ENCODE measurements around the gene SH2D4B.

SH2D4B gene

GRCh38 chr10:80519936-80520650 is 17.6 kb upstream of the SH2D4B start:
- H3K4me1 ChIP-seq (ENCODE audit: insufficient read depth, low read length), result no peaks in the 10 kb centered on the region
- H3K36me3 ChIP-seq (ENCODE audit: insufficient read depth, low read depth, low read length), result peaks cover 35% of the 10 kb centered on the region
- H3K9ac ChIP-seq (ENCODE audit: low read depth, low read length), result no peak overlapping the region
- H3K27me3 ChIP-seq (ENCODE audit: insufficient read depth, low read length), result no peaks in the 10 kb centered on the region
- no peak overlapping the region for H3K27ac ChIP-seq (ENCODE audit: low read length)
- no peaks in the 10 kb centered on the region for H3K9me3 ChIP-seq (ENCODE audit: insufficient read depth, low read depth, low read length)
- H3K4me3 ChIP-seq (ENCODE audit: low read length), result no peak overlapping the region

- Histone ChIP-seq H3K9ac (ENCODE audit: low read depth, low read length) (no peak overlapping the region), H3K9me3 (ENCODE audit: insufficient read depth, low read depth, low read length) (no peaks in the 10 kb centered on the region), H3K36me3 (ENCODE audit: insufficient read depth, low read depth, low read length) (peaks cover 30% of the 10 kb centered on the region), H3K4me3 (ENCODE audit: low read length) (no peak overlapping the region), H3K27me3 (ENCODE audit: insufficient read depth, low read length) (no peaks in the 10 kb centered on the region), H3K4me1 (ENCODE audit: insufficient read depth, low read length) (no peaks in the 10 kb centered on the region), H3K27ac (ENCODE audit: low read length) (no peak overlapping the region)
Measured at GRCh38 chr10:80520661-80521470, 16.8 kb upstream of the SH2D4B start.

DNA sequence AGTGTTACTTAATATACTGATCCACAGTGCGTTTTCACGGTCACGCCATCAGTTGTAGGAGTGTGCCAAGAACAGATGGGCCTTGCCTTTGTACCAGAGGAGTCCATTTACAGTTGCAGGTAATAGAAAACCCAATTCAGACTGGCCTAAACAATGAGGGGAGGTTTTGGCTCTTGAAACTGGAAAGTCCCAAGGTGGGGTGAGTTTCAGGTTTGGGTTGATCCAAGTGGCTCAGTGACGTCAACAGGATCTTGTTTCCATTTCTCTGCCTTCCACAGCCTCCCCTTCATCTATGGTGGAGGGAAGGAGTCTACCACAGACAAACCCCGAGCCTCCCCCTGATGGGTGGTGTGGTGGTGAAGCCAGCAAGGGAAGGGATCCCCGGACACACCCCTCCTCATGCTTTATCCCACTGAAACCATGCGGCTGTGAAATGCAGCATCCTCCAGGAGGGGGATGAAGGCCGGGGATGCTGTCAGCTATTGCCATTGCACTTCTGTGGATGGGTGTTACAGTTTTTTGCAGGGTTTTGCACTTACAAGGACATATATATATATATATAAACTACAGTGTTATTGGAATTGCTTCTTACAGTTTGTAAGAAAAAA is 14.8 kb upstream of the SH2D4B start:
- Histone ChIP-seq H3K27ac (ENCODE audit: low read length) (no peak overlapping the region), H3K4me3 (ENCODE audit: low read length) (no peak overlapping the region), H3K9ac (ENCODE audit: low read depth, low read length) (no peak overlapping the region), H3K36me3 (ENCODE audit: insufficient read depth, low read depth, low read length) (peaks cover 12% of the 10 kb centered on the region), H3K4me1 (ENCODE audit: insufficient read depth, low read length) (no peaks in the 10 kb centered on the region), H3K9me3 (ENCODE audit: insufficient read depth, low read depth, low read length) (no peaks in the 10 kb centered on the region), H3K27me3 (ENCODE audit: insufficient read depth, low read length) (no peaks in the 10 kb centered on the region)

DNA sequence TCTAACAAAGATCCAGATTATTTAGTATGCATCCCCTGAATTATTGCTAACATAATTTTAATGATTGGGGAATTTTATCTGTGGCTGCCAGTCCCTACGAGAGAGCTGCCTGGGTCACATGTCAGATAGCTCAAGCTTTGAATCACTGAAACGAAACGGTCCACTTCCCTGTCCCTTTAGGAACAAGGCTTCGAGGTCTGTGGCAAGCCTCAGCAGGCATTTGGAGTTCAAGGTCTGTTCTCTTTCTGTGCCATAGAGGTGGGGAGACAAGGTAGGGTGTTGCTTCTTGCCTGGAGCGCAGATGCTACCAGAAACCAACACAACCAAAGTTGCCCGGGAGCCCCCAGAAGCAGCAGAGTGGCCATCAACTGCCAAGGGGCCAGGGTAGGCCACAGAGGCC is 13.9 kb upstream of the SH2D4B start:
- H3K9ac ChIP-seq (ENCODE audit: low read depth, low read length), result no peak overlapping the region
- no peaks in the 10 kb centered on the region for H3K27me3 ChIP-seq (ENCODE audit: insufficient read depth, low read length)
- no peak overlapping the region for H3K27ac ChIP-seq (ENCODE audit: low read length)
- peaks cover 3% of the 10 kb centered on the region; the same call in 1 of the 2 replicates for H3K36me3 ChIP-seq (ENCODE audit: insufficient read depth, low read depth, low read length)
- no peak overlapping the region for H3K4me3 ChIP-seq (ENCODE audit: low read length)
- no peaks in the 10 kb centered on the region for H3K4me1 ChIP-seq (ENCODE audit: insufficient read depth, low read length)
- no peaks in the 10 kb centered on the region for H3K9me3 ChIP-seq (ENCODE audit: insufficient read depth, low read depth, low read length)

GRCh38 chr10:80524190-80524909 is 13.4 kb upstream of the SH2D4B start:
- H3K9ac ChIP-seq (ENCODE audit: low read depth, low read length), result no peak overlapping the region
- H3K9me3 ChIP-seq (ENCODE audit: insufficient read depth, low read depth, low read length), result no peaks in the 10 kb centered on the region
- H3K4me1 ChIP-seq (ENCODE audit: insufficient read depth, low read length), result no peaks in the 10 kb centered on the region
- H3K36me3 ChIP-seq (ENCODE audit: insufficient read depth, low read depth, low read length), result no peaks in the 10 kb centered on the region
- H3K27me3 ChIP-seq (ENCODE audit: insufficient read depth, low read length), result no peaks in the 10 kb centered on the region
- no peak overlapping the region for H3K27ac ChIP-seq (ENCODE audit: low read length)
- H3K4me3 ChIP-seq (ENCODE audit: low read length), result no peak overlapping the region

DNA sequence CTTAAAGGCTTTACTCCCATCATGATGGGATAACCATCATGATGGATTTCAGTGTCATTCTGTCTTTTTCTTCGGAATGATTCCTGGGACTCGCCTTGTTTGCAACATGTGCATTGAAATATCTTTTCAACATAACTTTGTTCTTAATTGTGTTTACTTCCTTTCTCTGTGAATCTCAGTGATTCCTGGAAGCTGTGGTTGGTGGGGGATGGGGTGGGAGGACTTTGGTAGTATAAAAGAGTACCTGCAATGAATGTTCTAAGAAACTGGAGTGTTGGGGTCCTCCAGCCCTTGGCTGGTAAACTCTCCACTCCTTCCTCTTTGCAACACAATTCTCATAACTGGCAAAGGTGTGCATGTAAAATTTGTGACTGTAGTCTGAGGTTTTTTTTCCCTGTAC is 11.5 kb upstream of the SH2D4B start:
- H3K27ac ChIP-seq (ENCODE audit: low read length), result no peak overlapping the region
- no peaks in the 10 kb centered on the region for H3K36me3 ChIP-seq (ENCODE audit: insufficient read depth, low read depth, low read length)
- no peaks in the 10 kb centered on the region for H3K27me3 ChIP-seq (ENCODE audit: insufficient read depth, low read length)
- H3K4me1 ChIP-seq (ENCODE audit: insufficient read depth, low read length), result peaks cover 5% of the 10 kb centered on the region
- H3K9ac ChIP-seq (ENCODE audit: low read depth, low read length), result no peak overlapping the region
- no peak overlapping the region for H3K4me3 ChIP-seq (ENCODE audit: low read length)
- H3K9me3 ChIP-seq (ENCODE audit: insufficient read depth, low read depth, low read length), result no peaks in the 10 kb centered on the region

GRCh38 chr10:80526742-80527141 is 11.0 kb upstream of the SH2D4B start:
- peaks cover 5% of the 10 kb centered on the region for H3K4me1 ChIP-seq (ENCODE audit: insufficient read depth, low read length)
- H3K4me3 ChIP-seq (ENCODE audit: low read length), result no peak overlapping the region
- no peaks in the 10 kb centered on the region for H3K27me3 ChIP-seq (ENCODE audit: insufficient read depth, low read length)
- H3K9me3 ChIP-seq (ENCODE audit: insufficient read depth, low read depth, low read length), result no peaks in the 10 kb centered on the region
- H3K9ac ChIP-seq (ENCODE audit: low read depth, low read length), result no peak overlapping the region
- no peaks in the 10 kb centered on the region for H3K36me3 ChIP-seq (ENCODE audit: insufficient read depth, low read depth, low read length)
- H3K27ac ChIP-seq (ENCODE audit: low read length), result no peak overlapping the region

- Histone ChIP-seq H3K27ac (ENCODE audit: low read length) (no peak overlapping the region), H3K36me3 (ENCODE audit: insufficient read depth, low read depth, low read length) (no peaks in the 10 kb centered on the region), H3K9me3 (ENCODE audit: insufficient read depth, low read depth, low read length) (no peaks in the 10 kb centered on the region), H3K4me3 (ENCODE audit: low read length) (no peak overlapping the region), H3K4me1 (ENCODE audit: insufficient read depth, low read length) (peaks cover 5% of the 10 kb centered on the region), H3K9ac (ENCODE audit: low read depth, low read length) (no peak overlapping the region), H3K27me3 (ENCODE audit: insufficient read depth, low read length) (no peaks in the 10 kb centered on the region)
Measured at GRCh38 chr10:80528185-80528700, 9.5 kb upstream of the SH2D4B start.

GRCh38 chr10:80528901-80529300 is 8.8 kb upstream of the SH2D4B start:
- Histone ChIP-seq H3K27me3 (ENCODE audit: insufficient read depth, low read length) (no peaks in the 10 kb centered on the region), H3K9me3 (ENCODE audit: insufficient read depth, low read depth, low read length) (no peaks in the 10 kb centered on the region), H3K27ac (ENCODE audit: low read length) (no peak overlapping the region), H3K9ac (ENCODE audit: low read depth, low read length) (no peak overlapping the region), H3K4me3 (ENCODE audit: low read length) (no peak overlapping the region), H3K4me1 (ENCODE audit: insufficient read depth, low read length) (peaks cover 5% of the 10 kb centered on the region), H3K36me3 (ENCODE audit: insufficient read depth, low read depth, low read length) (no peaks in the 10 kb centered on the region)

- Histone ChIP-seq H3K36me3 (ENCODE audit: insufficient read depth, low read depth, low read length) (no peaks in the 10 kb centered on the region), H3K27me3 (ENCODE audit: insufficient read depth, low read length) (no peaks in the 10 kb centered on the region), H3K4me3 (ENCODE audit: low read length) (no peak overlapping the region), H3K9ac (ENCODE audit: low read depth, low read length) (no peak overlapping the region), H3K27ac (ENCODE audit: low read length) (no peak overlapping the region), H3K4me1 (ENCODE audit: insufficient read depth, low read length) (peaks cover 5% of the 10 kb centered on the region), H3K9me3 (ENCODE audit: insufficient read depth, low read depth, low read length) (no peaks in the 10 kb centered on the region)
Measured at GRCh38 chr10:80529604-80530003, 8.1 kb upstream of the SH2D4B start.

- H3K4me1 ChIP-seq (ENCODE audit: insufficient read depth, low read length), result peaks cover 5% of the 10 kb centered on the region
- H3K9ac ChIP-seq (ENCODE audit: low read depth, low read length), result no peak overlapping the region; the same call in 1 of the 2 replicates
- H3K4me3 ChIP-seq (ENCODE audit: low read length), result no peak overlapping the region
- no peaks in the 10 kb centered on the region for H3K9me3 ChIP-seq (ENCODE audit: insufficient read depth, low read depth, low read length)
- no peak overlapping the region for H3K27ac ChIP-seq (ENCODE audit: low read length)
- H3K36me3 ChIP-seq (ENCODE audit: insufficient read depth, low read depth, low read length), result no peaks in the 10 kb centered on the region
- H3K27me3 ChIP-seq (ENCODE audit: insufficient read depth, low read length), result no peaks in the 10 kb centered on the region
Measured at GRCh38 chr10:80530251-80530650, 7.5 kb upstream of the SH2D4B start.

All from iPS-20b (cell line).